Activated naive CD8-positive, alpha-beta T cell (primary cell): ENCODE results near the gene ZP3.
"Not testable (repeated sequence)": the region's sequence is repeated elsewhere in the genome, so short reads cannot be mapped to it uniquely, and the experiment has no call there.

Source experiments
- H3K27ac Mint-ChIP-seq: one replicate; pipeline ENCODE4 v1.8.0; 2021; ENCODE audit warnings: mixed read lengths
- H3K27me3 Mint-ChIP-seq: one replicate; pipeline ENCODE4 v1.8.0; 2021; ENCODE audit warnings: mixed read lengths
- H3K36me3 Mint-ChIP-seq: one replicate; pipeline ENCODE4 v1.8.0; 2021; ENCODE audit warnings: mixed read lengths
- H3K4me1 Mint-ChIP-seq: one replicate; pipeline ENCODE4 v1.8.0; 2021; ENCODE audit warnings: low read depth, mixed read lengths
- H3K4me3 Mint-ChIP-seq: one replicate; pipeline ENCODE4 v1.8.0; 2021; ENCODE audit warnings: mild to moderate bottlenecking, mixed read lengths
- H3K9me3 Mint-ChIP-seq: one replicate; pipeline ENCODE4 v1.8.0; 2021; ENCODE audit warnings: low read depth, mixed read lengths

Gene ZP3

DNA sequence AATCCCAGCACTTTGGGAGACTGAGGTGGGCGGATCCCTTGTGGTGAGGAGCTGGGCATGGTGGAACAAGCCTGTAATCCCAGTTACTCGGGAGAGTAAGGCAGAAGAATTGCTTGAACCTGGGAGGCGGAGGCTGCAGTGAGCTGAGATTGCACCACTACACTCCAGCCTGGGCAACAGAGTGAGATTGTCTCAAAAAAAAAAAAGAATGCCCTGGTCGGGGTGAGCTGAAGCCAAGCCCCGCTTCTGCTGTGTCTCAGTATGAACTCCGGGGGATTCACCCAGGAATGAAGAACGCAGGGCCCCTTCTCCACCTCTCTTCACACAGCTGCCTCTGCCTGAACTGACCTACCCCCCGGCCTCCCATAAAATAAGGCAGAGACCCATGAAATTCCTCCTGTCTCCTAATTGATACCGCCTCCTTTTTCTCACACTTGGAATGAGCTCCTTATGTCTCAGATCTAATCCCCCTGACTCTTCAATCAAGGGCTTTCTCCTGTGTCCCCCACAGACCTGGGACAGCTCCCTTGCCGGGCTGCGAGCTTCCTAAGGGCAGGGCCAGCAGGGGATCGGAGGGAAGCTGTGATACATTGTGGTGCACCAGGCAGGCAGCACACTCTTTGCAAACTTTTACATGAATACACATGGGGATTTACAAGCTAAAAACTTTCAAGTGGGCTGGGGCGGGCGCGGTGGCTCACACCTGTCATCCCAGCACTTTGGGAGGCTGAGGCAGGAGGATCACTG lies 911 bp upstream of the ZP3 start:
- Mint-ChIP-seq H3K9me3 (no peaks in the 10 kb centered on the region), H3K36me3 (no peaks in the 10 kb centered on the region), H3K27me3 (no peaks in the 10 kb centered on the region), H3K4me3 (no peak overlapping the region), H3K4me1 (peaks cover 2% of the 10 kb centered on the region), H3K27ac (no peak overlapping the region)

GRCh38 chr7:76425156-76425555 lies 406 bp downstream of the ZP3 start:
- H3K4me1 Mint-ChIP-seq, result peaks cover 2% of the 10 kb centered on the region
- H3K27me3 Mint-ChIP-seq, result no peaks in the 10 kb centered on the region
- H3K9me3 Mint-ChIP-seq, result no peaks in the 10 kb centered on the region
- no peak overlapping the region for H3K4me3 Mint-ChIP-seq
- no peak overlapping the region for H3K27ac Mint-ChIP-seq
- no peaks in the 10 kb centered on the region for H3K36me3 Mint-ChIP-seq

DNA sequence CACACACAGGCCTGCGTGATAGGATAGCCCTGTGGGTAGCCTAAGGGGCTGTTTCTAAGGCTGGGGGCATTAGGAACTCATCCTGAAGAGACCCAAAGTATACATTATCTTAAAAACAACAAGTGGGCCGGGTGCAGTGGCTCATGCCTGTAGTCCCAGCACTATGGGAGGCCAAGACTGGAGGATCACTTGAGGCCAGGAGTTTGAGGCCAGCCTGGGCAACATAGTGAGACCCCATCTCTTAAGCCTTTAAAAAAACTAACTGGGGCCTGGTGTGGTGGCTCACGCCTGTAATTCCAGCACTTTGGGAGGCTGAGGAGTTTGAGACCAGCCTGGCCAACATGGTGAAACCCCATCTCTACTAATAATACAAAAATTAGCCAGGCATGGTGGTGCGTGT lies 808 bp downstream of the ZP3 start:
- not testable (repeated sequence) for H3K27ac Mint-ChIP-seq, H3K4me3 Mint-ChIP-seq, H3K27me3 Mint-ChIP-seq, H3K9me3 Mint-ChIP-seq, H3K36me3 Mint-ChIP-seq, H3K4me1 Mint-ChIP-seq

DNA sequence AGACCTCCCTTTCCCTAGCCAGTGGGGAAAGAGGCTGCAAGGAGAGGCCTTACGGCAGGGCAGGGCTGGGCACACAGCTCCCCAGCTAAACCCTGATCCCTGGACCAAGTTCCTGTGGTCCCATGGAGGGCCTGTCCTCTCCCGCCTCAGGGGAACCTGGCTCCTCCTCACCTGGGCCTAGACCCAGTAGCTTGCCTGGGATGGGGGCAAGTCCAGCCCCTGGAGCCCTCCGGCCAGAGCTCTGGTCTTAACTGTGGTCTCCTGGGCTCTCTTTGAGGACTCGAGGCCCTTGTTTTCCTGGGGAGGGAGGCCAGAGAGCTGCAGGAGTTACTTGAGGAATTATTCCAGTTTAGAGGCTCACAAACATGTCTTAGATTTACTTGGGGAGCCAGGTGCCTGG lies 1.5 kb downstream of the ZP3 start:
- Mint-ChIP-seq H3K4me3 (no peak overlapping the region), H3K27ac (no peak overlapping the region)

DNA sequence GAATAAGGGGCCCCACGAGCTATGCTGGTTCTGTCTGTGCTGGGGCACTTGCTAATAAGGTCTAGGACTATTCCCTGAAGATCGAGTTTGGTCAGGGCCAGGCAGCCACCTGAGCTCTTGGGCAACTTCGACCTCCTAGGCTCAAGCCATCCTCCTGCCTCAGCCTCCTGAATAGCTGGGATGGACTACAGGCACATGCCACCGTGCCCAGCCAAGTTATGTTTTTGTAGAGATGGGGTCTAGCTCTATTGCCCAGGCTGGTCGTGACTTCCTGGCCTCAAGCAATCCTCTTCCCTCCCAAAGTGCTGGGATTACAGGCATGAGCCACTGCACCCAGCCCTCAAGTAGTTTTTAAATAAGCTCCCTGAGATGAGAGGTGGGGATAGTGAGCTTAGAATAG lies 2.9 kb downstream of the ZP3 start:
- H3K36me3 Mint-ChIP-seq, result peaks cover 4% of the 10 kb centered on the region
- H3K27ac Mint-ChIP-seq, result no peak overlapping the region
- H3K4me3 Mint-ChIP-seq, result no peak overlapping the region
- no peaks in the 10 kb centered on the region for H3K9me3 Mint-ChIP-seq
- H3K4me1 Mint-ChIP-seq, result peaks cover 2% of the 10 kb centered on the region
- H3K27me3 Mint-ChIP-seq, result no peaks in the 10 kb centered on the region

More for the DNA sequence above, 1.5 kb downstream of the ZP3 start:
- peaks cover 4% of the 10 kb centered on the region for H3K36me3 Mint-ChIP-seq
- H3K27me3 Mint-ChIP-seq, result no peaks in the 10 kb centered on the region
- peaks cover 2% of the 10 kb centered on the region for H3K4me1 Mint-ChIP-seq
- no peaks in the 10 kb centered on the region for H3K9me3 Mint-ChIP-seq

GRCh38 chr7:76428149-76428823 lies 3.5 kb downstream of the ZP3 start:
- peaks cover 2% of the 10 kb centered on the region for H3K4me1 Mint-ChIP-seq
- no peak overlapping the region for H3K4me3 Mint-ChIP-seq
- H3K27ac Mint-ChIP-seq, result no peak overlapping the region
- H3K9me3 Mint-ChIP-seq, result no peaks in the 10 kb centered on the region
- H3K27me3 Mint-ChIP-seq, result no peaks in the 10 kb centered on the region
- peaks cover 4% of the 10 kb centered on the region for H3K36me3 Mint-ChIP-seq

GRCh38 chr7:76428868-76429805 lies 4.4 kb downstream of the ZP3 start:
- Mint-ChIP-seq H3K27ac (no peak overlapping the region), H3K36me3 (peaks cover 4% of the 10 kb centered on the region)

GRCh38 chr7:76430211-76430610 lies 5.5 kb downstream of the ZP3 start:
- no peaks in the 10 kb centered on the region for H3K9me3 Mint-ChIP-seq
- peaks cover 2% of the 10 kb centered on the region for H3K4me1 Mint-ChIP-seq
- no peak overlapping the region for H3K27ac Mint-ChIP-seq
- H3K36me3 Mint-ChIP-seq, result peaks cover 4% of the 10 kb centered on the region
- no peak overlapping the region for H3K4me3 Mint-ChIP-seq
- H3K27me3 Mint-ChIP-seq, result no peaks in the 10 kb centered on the region

More at GRCh38 chr7:76428868-76429805, 4.4 kb downstream of the ZP3 start:
- Mint-ChIP-seq H3K4me1 (peaks cover 2% of the 10 kb centered on the region), H3K4me3 (no peak overlapping the region), H3K27me3 (no peaks in the 10 kb centered on the region), H3K9me3 (no peaks in the 10 kb centered on the region)

DNA sequence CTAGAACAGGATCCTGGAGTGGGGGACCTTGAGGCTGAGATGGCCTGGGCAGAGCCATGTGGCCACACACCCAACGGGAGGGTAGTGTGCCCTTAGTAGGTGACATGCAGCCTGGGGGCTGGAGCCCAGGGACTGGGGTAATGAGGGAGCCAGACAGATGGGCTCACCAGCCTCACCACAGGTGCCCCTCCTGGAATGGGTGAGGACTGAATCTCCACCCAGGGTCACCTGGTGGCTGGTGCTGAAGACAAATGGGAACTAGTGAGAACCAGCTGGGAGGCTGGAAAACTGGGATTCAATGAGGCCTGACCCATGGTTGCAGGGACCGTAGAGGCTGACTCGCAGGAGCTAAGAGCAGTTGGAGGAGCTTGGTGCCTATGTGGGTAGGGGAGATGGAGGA lies 6.1 kb downstream of the ZP3 start:
- Mint-ChIP-seq H3K4me3 (no peak overlapping the region), H3K9me3 (no peaks in the 10 kb centered on the region), H3K27me3 (no peaks in the 10 kb centered on the region), H3K4me1 (peaks cover 2% of the 10 kb centered on the region), H3K36me3 (peaks cover 4% of the 10 kb centered on the region), H3K27ac (no peak overlapping the region)

- H3K36me3 Mint-ChIP-seq, H3K27me3 Mint-ChIP-seq, H3K9me3 Mint-ChIP-seq, H3K4me3 Mint-ChIP-seq, H3K4me1 Mint-ChIP-seq, H3K27ac Mint-ChIP-seq: not testable (repeated sequence)
These were observed 13.1 kb downstream of the ZP3 start for GRCh38 chr7:76437873-76438272.

GRCh38 chr7:76439120-76439888 lies 14.6 kb downstream of the ZP3 start:
- H3K9me3 Mint-ChIP-seq, H3K27ac Mint-ChIP-seq, H3K4me1 Mint-ChIP-seq, H3K36me3 Mint-ChIP-seq, H3K27me3 Mint-ChIP-seq, H3K4me3 Mint-ChIP-seq: not testable (repeated sequence)

- H3K4me1 Mint-ChIP-seq, result peaks cover 12% of the 10 kb centered on the region
- H3K4me3 Mint-ChIP-seq, H3K27ac Mint-ChIP-seq, H3K27me3 Mint-ChIP-seq, H3K9me3 Mint-ChIP-seq, H3K36me3 Mint-ChIP-seq: not testable (repeated sequence)
These were observed 15.7 kb downstream of the ZP3 start for GRCh38 chr7:76440404-76440803.

- not testable (repeated sequence) for H3K36me3 Mint-ChIP-seq, H3K27me3 Mint-ChIP-seq, H3K9me3 Mint-ChIP-seq, H3K27ac Mint-ChIP-seq, H3K4me3 Mint-ChIP-seq
- H3K4me1 Mint-ChIP-seq, result peaks cover 14% of the 10 kb centered on the region
These were observed 17.0 kb downstream of the ZP3 start for GRCh38 chr7:76441792-76442191.

DNA sequence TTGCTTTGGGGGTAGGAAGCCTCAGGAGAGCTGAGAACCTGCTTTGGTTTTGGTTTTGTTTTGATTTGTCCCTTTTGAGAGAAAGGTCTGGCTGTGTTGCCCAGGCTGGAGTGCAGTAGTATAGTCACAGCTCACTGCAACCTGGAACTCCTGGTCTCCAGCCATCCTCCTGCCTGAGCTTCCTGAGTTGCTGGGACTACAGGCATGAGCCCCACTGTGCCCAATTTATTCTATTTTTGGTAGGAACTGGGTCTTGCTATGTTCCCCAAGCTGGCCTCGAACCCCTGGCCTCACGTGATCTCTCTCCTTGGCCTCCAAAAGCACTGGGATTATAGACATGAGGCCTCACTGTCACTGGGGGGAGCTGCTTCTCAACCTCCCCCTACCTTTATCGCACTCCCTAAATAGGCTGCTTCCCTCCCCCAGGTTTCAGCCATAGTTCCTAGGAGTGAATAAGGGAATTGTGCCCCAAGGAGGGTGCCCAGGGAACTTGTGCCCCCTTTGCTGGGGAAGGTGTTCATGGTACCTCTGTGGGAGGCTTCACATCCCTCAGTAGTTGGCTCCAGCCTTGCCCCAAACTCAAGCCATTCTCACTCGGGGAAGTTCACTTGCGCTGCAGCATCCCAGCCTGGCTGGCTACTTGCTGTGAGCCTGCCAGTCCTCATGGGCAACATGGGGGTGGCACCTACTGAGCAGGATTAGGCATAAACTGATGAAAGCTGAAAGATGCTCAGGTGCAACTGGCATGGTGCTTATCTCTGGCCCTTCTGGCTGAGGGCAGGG lies 18.1 kb downstream of the ZP3 start:
- H3K4me1 Mint-ChIP-seq, result peaks cover 14% of the 10 kb centered on the region
- not testable (repeated sequence) for H3K27ac Mint-ChIP-seq, H3K9me3 Mint-ChIP-seq, H3K27me3 Mint-ChIP-seq, H3K36me3 Mint-ChIP-seq, H3K4me3 Mint-ChIP-seq
